PC-3 (cell line): ENCODE data around the gene C5orf58. TPM values are rescaled to one million over a fixed set of nuclear protein-coding genes. Genes with fewer than 3 reads are reported as not detected.

ENCODE experiments used
- ATAC-seq: fragments of 200-7000 bp; cut with Tn5 transposase; 2 replicates; pipeline ENCODE4 v1.9.1; 2020; ENCODE audit warnings: mild to moderate bottlenecking, moderate library complexity
- BruUV-seq: library from RNA; stranded (reverse); fragments of 400-500 nt; replicated peaks from 2 replicates; lab custom pipeline; 2021; lab: Mats Ljungman, UMichigan
- CTCF ChIA-PET: fragments of 300-600 bp; sonication (Branson Sonifier 250); formaldehyde crosslinking; loops from one replicate; lab custom pipeline; 2022; ENCODE audit warnings: antibody characterized with exemption; lab: Charles Lee
- POLR2A ChIA-PET: fragments of 300-600 bp; sonication (Branson Sonifier 250); formaldehyde crosslinking; loops from one replicate; lab custom pipeline; 2022; ENCODE audit warnings: antibody characterized with exemption; ENCODE audit not compliant: unreplicated experiment; lab: Charles Lee
- DNase-seq: peaks from one replicate; pipeline ENCODE4 v3.0.0-alpha.2; 2015
- H2AFZ ChIP-seq: fragments of 300-600 bp; sonication (generic); 2 replicates; pipeline ENCODE4 v1.6.0; 2016; ENCODE audit warnings: antibody characterized with exemption, low read length
- H3F3A ChIP-seq: fragments of 300-600 bp; sonication (generic); one replicate; pipeline ENCODE4 v1.6.0; 2017; ENCODE audit warnings: antibody characterized with exemption, low read length, control low read depth, mild to moderate bottlenecking; ENCODE audit not compliant: unreplicated experiment
- H3K27ac ChIP-seq: fragments of 300-600 bp; sonication (generic); 2 replicates; pipeline ENCODE4 v1.5.1; 2016; ENCODE audit warnings: mild to moderate bottlenecking, low read length
- H3K27me3 ChIP-seq: fragments of 300-600 bp; sonication (generic); 2 replicates; pipeline ENCODE4 v1.6.1; 2016; ENCODE audit warnings: low read length, mixed read lengths
- H3K36me3 ChIP-seq: fragments of 300-600 bp; sonication (generic); 2 replicates; pipeline ENCODE4 v1.6.1; 2016; ENCODE audit warnings: low read depth, mixed run types, low read length, mixed read lengths
- H3K4me1 ChIP-seq: fragments of 300-600 bp; sonication (generic); 2 replicates; pipeline ENCODE4 v1.5.1; 2016; ENCODE audit warnings: low read length; ENCODE audit not compliant: insufficient read depth
- H3K4me2 ChIP-seq: fragments of 300-600 bp; sonication (generic); 2 replicates; pipeline ENCODE4 v1.6.0; 2016; ENCODE audit warnings: low read length
- H3K4me3 ChIP-seq: fragments of 300-600 bp; sonication (generic); 2 replicates; pipeline ENCODE4 v1.5.1; 2016; ENCODE audit warnings: mild to moderate bottlenecking, low read length, mixed read lengths
- H3K79me2 ChIP-seq: fragments of 300-600 bp; sonication (generic); 2 replicates; pipeline ENCODE4 v1.6.1; 2017; ENCODE audit warnings: low read length, mixed read lengths
- H3K9ac ChIP-seq: fragments of 300-600 bp; sonication (generic); 2 replicates; pipeline ENCODE4 v1.6.0; 2016; ENCODE audit warnings: mild to moderate bottlenecking, low read length
- H3K9me2 ChIP-seq: fragments of 300-600 bp; sonication (generic); replicated peaks from 2 replicates; pipeline ENCODE4 v1.6.1; 2016; ENCODE audit warnings: mixed run types, low read length, mixed read lengths
- H3K9me3 ChIP-seq: fragments of 300-600 bp; sonication (generic); 2 replicates; pipeline ENCODE4 v1.6.1; 2016; ENCODE audit warnings: low read length, mixed read lengths
- H4K20me1 ChIP-seq: fragments of 300-600 bp; sonication (generic); 2 replicates; pipeline ENCODE4 v1.6.1; 2016; ENCODE audit warnings: low read length, mixed read lengths
- EZH2 ChIP-seq: fragments of 300-600 bp; sonication (generic); IDR thresholded peaks from one replicate; pipeline ENCODE4 v1.6.1; 2017; ENCODE audit warnings: antibody characterized with exemption, mild to moderate bottlenecking, low read length; ENCODE audit not compliant: unreplicated experiment
- EZH2phosphoT487 ChIP-seq: fragments of 300-600 bp; sonication (generic); IDR thresholded peaks from 2 replicates; pipeline ENCODE4 v1.6.1; 2018; ENCODE audit warnings: mild to moderate bottlenecking, antibody characterized with exemption, low read length, borderline replicate concordance
- intact Hi-C: fragments of 100-400 bp; cut with micrococcal nuclease; formaldehyde crosslinking; loops from 2 replicates; pipeline ENCODE4 v1.9.0; 2023
- total RNA-seq: library from RNA; depleted of rRNA; stranded (reverse); fragments of >200 nt; gene quantifications from 2 replicates; pipeline ENCODE4 v1.2.3, GENCODE V29; 2014
- TF ChIP-seq, protein P1 (sequence below): fragments of 300-600 bp; sonication (generic); conservative IDR thresholded peaks from 2 replicates; pipeline ENCODE4 v1.5.1; 2017; ENCODE audit warnings: antibody characterized with exemption, low read depth, mild to moderate bottlenecking, low read length

C5orf58 gene
- total RNA-seq, 1 experiment from 2014 or later, result not detected

DNA sequence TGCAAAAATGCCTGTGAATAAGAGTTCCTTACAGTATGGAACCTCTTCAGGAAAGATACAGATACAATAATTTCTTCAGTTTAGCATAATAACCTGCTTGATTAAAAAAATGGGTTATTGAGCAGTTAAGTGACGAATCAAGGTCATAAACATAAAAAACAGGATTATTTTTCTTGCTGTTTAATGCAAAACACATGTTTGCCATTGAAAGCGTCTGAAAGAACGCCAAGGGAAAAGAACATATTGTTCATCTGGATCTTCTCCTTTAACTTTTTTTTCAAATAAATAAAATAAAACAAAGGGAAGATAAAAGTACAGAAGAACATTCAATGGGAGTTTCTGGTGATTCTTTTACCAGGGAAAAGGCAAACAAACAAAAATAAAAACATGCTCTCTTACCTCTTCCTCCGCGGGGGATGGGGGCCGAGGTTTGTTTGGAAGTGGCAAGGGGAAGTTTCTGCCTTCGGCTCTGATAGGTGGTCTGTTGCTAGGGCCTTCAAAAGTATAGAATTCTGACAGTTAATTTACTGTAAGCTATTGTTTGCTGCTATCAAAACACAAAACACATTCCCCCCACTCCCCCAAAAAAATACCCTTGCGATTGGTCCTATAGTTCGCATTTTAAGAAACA, 20.1 kb downstream of the C5orf58 start:
- H2AFZ ChIP-seq, result no peak overlapping the region
- intact Hi-C loops, result no loop called here
- H3K9me3 ChIP-seq, result no peaks in the 10 kb centered on the region
- H3K27ac ChIP-seq, result no peak overlapping the region
- H3K4me1 ChIP-seq, result peaks cover 6% of the 10 kb centered on the region
- POLR2A ChIA-PET, result no interaction called here
- no peaks in the 10 kb centered on the region for H3F3A ChIP-seq
- H4K20me1 ChIP-seq, result no peaks in the 10 kb centered on the region
- no peak overlapping the region for H3K4me3 ChIP-seq
- TF ChIP-seq EZH2 (no peak), EZH2phosphoT487 (no peak)
- TF ChIP-seq, protein P1, sequence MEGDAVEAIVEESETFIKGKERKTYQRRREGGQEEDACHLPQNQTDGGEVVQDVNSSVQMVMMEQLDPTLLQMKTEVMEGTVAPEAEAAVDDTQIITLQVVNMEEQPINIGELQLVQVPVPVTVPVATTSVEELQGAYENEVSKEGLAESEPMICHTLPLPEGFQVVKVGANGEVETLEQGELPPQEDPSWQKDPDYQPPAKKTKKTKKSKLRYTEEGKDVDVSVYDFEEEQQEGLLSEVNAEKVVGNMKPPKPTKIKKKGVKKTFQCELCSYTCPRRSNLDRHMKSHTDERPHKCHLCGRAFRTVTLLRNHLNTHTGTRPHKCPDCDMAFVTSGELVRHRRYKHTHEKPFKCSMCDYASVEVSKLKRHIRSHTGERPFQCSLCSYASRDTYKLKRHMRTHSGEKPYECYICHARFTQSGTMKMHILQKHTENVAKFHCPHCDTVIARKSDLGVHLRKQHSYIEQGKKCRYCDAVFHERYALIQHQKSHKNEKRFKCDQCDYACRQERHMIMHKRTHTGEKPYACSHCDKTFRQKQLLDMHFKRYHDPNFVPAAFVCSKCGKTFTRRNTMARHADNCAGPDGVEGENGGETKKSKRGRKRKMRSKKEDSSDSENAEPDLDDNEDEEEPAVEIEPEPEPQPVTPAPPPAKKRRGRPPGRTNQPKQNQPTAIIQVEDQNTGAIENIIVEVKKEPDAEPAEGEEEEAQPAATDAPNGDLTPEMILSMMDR, result no peak
- peaks cover 64% of the 10 kb centered on the region for H3K27me3 ChIP-seq
- CTCF ChIA-PET, result no interaction called here
- H3K9ac ChIP-seq, result no peak overlapping the region
- no TSS peak for BruUV-seq
- H3K79me2 ChIP-seq, result no peaks in the 10 kb centered on the region
- no peak overlapping the region for H3K4me2 ChIP-seq
- DNase-seq, result no peak
- no peaks in the 10 kb centered on the region for H3K36me3 ChIP-seq
- no peaks in the 10 kb centered on the region for H3K9me2 ChIP-seq
- ATAC-seq, result no peak

GRCh38 chr5:170254056-170254455, 21.3 kb downstream of the C5orf58 start:
- peaks cover 56% of the 10 kb centered on the region for H3K27me3 ChIP-seq
- ATAC-seq (peak; percentile 61), DNase-seq (peak; percentile 70)
- TF ChIP-seq, protein P1, result no peak
- TF ChIP-seq EZH2phosphoT487, result no peak
- no peak for TF ChIP-seq EZH2
- H3K36me3 ChIP-seq, result no peaks in the 10 kb centered on the region
- H3K27ac ChIP-seq, result peak overlapping the region; percentile 8; the same call in 1 of the 2 replicates
- intact Hi-C loops, result no loop called here
- no peaks in the 10 kb centered on the region for H4K20me1 ChIP-seq
- H3K4me1 ChIP-seq, result peaks cover 6% of the 10 kb centered on the region
- no peak overlapping the region for H3K9ac ChIP-seq
- H3K79me2 ChIP-seq, result no peaks in the 10 kb centered on the region
- BruUV-seq, result no TSS peak
- CTCF ChIA-PET, result no interaction called here
- H3K9me3 ChIP-seq, result no peaks in the 10 kb centered on the region
- H2AFZ ChIP-seq, result no peak overlapping the region
- H3K4me2 ChIP-seq, result no peak overlapping the region
- no peaks in the 10 kb centered on the region for H3K9me2 ChIP-seq
- H3F3A ChIP-seq, result no peaks in the 10 kb centered on the region
- POLR2A ChIA-PET, result no interaction called here
- H3K4me3 ChIP-seq, result no peak overlapping the region

DNA sequence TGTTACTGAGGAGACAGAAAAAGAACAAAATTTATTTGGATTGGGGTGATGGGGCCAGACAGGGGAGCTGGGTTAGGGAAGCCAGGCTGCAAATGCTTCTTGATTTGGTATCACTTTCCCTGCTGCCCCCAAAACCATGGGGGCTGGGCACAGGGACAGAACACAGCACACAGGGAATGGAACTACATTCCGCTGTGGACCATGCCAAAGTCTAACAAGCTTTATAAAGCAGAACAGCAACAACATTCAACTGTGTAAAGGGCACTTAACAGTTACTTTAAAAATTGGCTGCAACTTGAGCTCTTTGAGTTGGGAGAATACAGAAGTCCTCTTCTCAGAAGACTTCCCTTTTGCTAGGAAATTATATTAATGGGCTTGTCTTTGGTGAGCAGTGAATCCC, 23.8 kb downstream of the C5orf58 start:
- H3K9me2 ChIP-seq, result no peaks in the 10 kb centered on the region
- ChIA-PET POLR2A (no interaction called here), CTCF (no interaction called here)
- no peak overlapping the region for H3K27ac ChIP-seq
- ATAC-seq, result no peak
- no peak overlapping the region for H2AFZ ChIP-seq
- no peak for TF ChIP-seq EZH2phosphoT487
- TF ChIP-seq, protein P1, result no peak
- TF ChIP-seq EZH2, result no peak
- no peaks in the 10 kb centered on the region for H3K9me3 ChIP-seq
- H3K36me3 ChIP-seq, result no peaks in the 10 kb centered on the region
- intact Hi-C loops, result no loop called here
- peaks cover 46% of the 10 kb centered on the region for H3K27me3 ChIP-seq
- no peaks in the 10 kb centered on the region for H3F3A ChIP-seq
- DNase-seq, result no peak
- H3K79me2 ChIP-seq, result no peaks in the 10 kb centered on the region
- H3K4me3 ChIP-seq, result no peak overlapping the region
- H3K4me1 ChIP-seq, result peaks cover 6% of the 10 kb centered on the region
- no peaks in the 10 kb centered on the region for H4K20me1 ChIP-seq
- BruUV-seq, result no TSS peak
- no peak overlapping the region for H3K4me2 ChIP-seq
- H3K9ac ChIP-seq, result no peak overlapping the region
